ENCODE results near the gene BCKDK.
"Not testable (repeated sequence)": the region's sequence is repeated elsewhere in the genome, so short reads cannot be mapped to it uniquely, and the experiment has no call there.

Gene BCKDK

GRCh38 chr16:31131841-31132271, 23.7 kb downstream of the BCKDK start:
- Histone ChIP-seq H3K4me3 (ENCODE audit: low read length) (no peak overlapping the region), H3K9me3 (replicated peaks; ENCODE audit: low read length) (no peaks in the 10 kb centered on the region), H3K4me2 (ENCODE audit: low read length) (no peak overlapping the region), H3K36me3 (ENCODE audit: insufficient read depth, low read length) (peaks cover 10% of the 10 kb centered on the region), H3K4me1 (ENCODE audit: control insufficient read depth, insufficient read depth, low read length) (peaks cover 18% of the 10 kb centered on the region), H3K27me3 (ENCODE audit: control insufficient read depth, insufficient read depth, low read length) (no peaks in the 10 kb centered on the region), H3K9ac (ENCODE audit: low read depth, low read length) (no peak overlapping the region)

GRCh38 chr16:31132303-31132979, 24.3 kb downstream of the BCKDK start:
- H3K9ac ChIP-seq (ENCODE audit: low read depth, low read length): no peak overlapping the region
- H3K4me1 ChIP-seq (ENCODE audit: control insufficient read depth, insufficient read depth, low read length): peaks cover 18% of the 10 kb centered on the region
- H3K36me3 ChIP-seq (ENCODE audit: insufficient read depth, low read length): peaks cover 10% of the 10 kb centered on the region
- H3K4me2 ChIP-seq (ENCODE audit: low read length): no peak overlapping the region
- no peak overlapping the region for H3K4me3 ChIP-seq (ENCODE audit: low read length)
- no peaks in the 10 kb centered on the region for H3K9me3 ChIP-seq (replicated peaks; ENCODE audit: low read length)
- H3K27me3 ChIP-seq (ENCODE audit: control insufficient read depth, insufficient read depth, low read length): no peaks in the 10 kb centered on the region

GRCh38 chr16:31133046-31133501, 24.9 kb downstream of the BCKDK start:
- Histone ChIP-seq H3K27me3 (ENCODE audit: control insufficient read depth, insufficient read depth, low read length) (no peaks in the 10 kb centered on the region), H3K9ac (ENCODE audit: low read depth, low read length) (no peak overlapping the region), H3K36me3 (ENCODE audit: insufficient read depth, low read length) (peaks cover 6% of the 10 kb centered on the region), H3K9me3 (replicated peaks; ENCODE audit: low read length) (no peaks in the 10 kb centered on the region), H3K4me2 (ENCODE audit: low read length) (no peak overlapping the region), H3K4me3 (ENCODE audit: low read length) (no peak overlapping the region), H3K4me1 (ENCODE audit: control insufficient read depth, insufficient read depth, low read length) (peaks cover 18% of the 10 kb centered on the region)

GRCh38 chr16:31134091-31134571, 25.9 kb downstream of the BCKDK start:
- Histone ChIP-seq H3K4me2 (ENCODE audit: low read length) (no peak overlapping the region), H3K4me3 (ENCODE audit: low read length) (no peak overlapping the region), H3K4me1 (ENCODE audit: control insufficient read depth, insufficient read depth, low read length) (peaks cover 25% of the 10 kb centered on the region), H3K36me3 (ENCODE audit: insufficient read depth, low read length) (peaks cover 6% of the 10 kb centered on the region), H3K9me3 (replicated peaks; ENCODE audit: low read length) (no peaks in the 10 kb centered on the region), H3K9ac (ENCODE audit: low read depth, low read length) (no peak overlapping the region), H3K27me3 (ENCODE audit: control insufficient read depth, insufficient read depth, low read length) (no peaks in the 10 kb centered on the region)

DNA sequence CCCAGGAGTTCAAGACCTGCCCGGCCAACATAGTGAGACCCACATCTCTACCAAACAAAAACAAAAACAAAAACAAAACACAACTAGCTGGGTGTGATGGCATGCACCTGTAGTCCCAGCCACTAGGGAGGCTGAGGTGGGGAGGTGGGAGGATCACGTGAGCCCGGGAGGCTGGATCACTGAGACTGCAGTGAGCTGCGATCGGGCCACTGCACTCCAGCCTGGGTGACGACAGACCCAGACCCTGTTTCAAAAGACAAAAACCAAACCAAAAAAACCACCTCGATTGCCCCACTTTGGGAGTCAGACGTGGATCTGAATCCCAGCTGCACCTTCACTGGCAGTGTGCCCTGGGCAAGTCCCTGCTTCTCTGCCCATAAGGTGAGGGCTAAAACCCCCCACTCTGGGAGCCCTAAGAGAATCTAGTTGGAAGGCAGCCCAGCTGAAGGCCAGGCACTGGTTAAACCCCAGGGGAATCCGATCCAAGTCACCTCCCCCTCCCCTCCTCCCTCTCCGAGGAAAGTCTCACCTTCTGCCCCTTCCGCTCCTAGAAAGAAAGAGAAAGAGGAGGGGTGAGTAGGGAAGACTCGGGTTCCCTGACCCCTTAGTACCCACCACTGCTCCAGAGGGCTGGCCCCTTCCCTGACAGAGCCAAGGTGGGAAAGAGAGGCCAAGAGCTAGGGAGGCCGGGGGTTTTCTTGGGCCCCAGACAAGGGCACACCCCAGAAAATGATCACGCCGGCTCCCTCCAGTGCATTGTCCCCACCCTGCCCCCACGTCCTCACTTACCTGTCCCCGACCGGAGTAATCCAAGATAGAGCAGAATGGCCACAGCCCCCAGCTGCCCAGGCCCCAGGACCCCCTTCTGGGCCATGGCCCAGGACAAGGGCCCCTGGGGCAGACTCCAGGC, 26.7 kb downstream of the BCKDK start:
- H3K9me3 ChIP-seq (replicated peaks; ENCODE audit: low read length): no peaks in the 10 kb centered on the region
- H3K4me3 ChIP-seq (ENCODE audit: low read length): no peak overlapping the region
- H3K4me2 ChIP-seq (ENCODE audit: low read length): no peak overlapping the region
- H3K9ac ChIP-seq (ENCODE audit: low read depth, low read length): no peak overlapping the region
- no peaks in the 10 kb centered on the region for H3K27me3 ChIP-seq (ENCODE audit: control insufficient read depth, insufficient read depth, low read length)
- peaks cover 20% of the 10 kb centered on the region for H3K4me1 ChIP-seq (ENCODE audit: control insufficient read depth, insufficient read depth, low read length)
- peaks cover 6% of the 10 kb centered on the region for H3K36me3 ChIP-seq (ENCODE audit: insufficient read depth, low read length)

GRCh38 chr16:31135535-31136286, 27.5 kb downstream of the BCKDK start, which contains the start of gene PRSS8:
Gene PRSS8 (minus strand): TSS chr16:31135727. CDS start chr16:31135498, 229 bp downstream.
- H3K4me2 ChIP-seq (ENCODE audit: low read length): no peak within 1 kb of the TSS
- no peaks in the 10 kb centered on the region for H3K9me3 ChIP-seq (replicated peaks; ENCODE audit: low read length)
- H3K4me3 ChIP-seq (ENCODE audit: low read length): no peak within 1 kb of the TSS
- H3K36me3 ChIP-seq (ENCODE audit: insufficient read depth, low read length): peaks cover 6% of the 10 kb centered on the region
- H3K4me1 ChIP-seq (ENCODE audit: control insufficient read depth, insufficient read depth, low read length): peaks cover 16% of the 10 kb centered on the region
- no peaks in the 10 kb centered on the region for H3K27me3 ChIP-seq (ENCODE audit: control insufficient read depth, insufficient read depth, low read length)
- no peak within 1 kb of the TSS for H3K9ac ChIP-seq (ENCODE audit: low read depth, low read length)

DNA sequence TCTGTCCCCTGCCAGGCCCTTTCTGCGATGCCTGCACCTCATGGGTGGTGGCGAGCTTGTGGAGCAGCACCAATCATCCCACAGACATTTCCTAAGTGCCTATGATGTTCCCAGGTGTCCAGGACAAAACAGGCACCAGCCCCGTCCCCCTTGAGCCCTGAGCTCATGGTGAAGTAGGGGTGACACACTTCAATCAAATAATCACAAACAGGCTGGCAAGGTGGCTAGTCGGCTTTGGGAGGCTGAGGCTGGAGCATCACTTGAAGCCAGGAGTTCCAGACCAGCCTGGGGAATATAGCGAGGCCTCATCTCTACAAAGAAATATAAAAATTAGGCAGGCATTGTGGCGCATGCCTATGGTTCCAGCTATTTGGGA, 28.1 kb downstream of the BCKDK start:
- Histone ChIP-seq H3K36me3 (ENCODE audit: insufficient read depth, low read length) (peaks cover 6% of the 10 kb centered on the region), H3K9me3 (replicated peaks; ENCODE audit: low read length) (no peaks in the 10 kb centered on the region), H3K4me1 (ENCODE audit: control insufficient read depth, insufficient read depth, low read length) (peaks cover 19% of the 10 kb centered on the region), H3K4me2 (ENCODE audit: low read length) (no peak overlapping the region), H3K9ac (ENCODE audit: low read depth, low read length) (no peak overlapping the region), H3K27me3 (ENCODE audit: control insufficient read depth, insufficient read depth, low read length) (no peaks in the 10 kb centered on the region), H3K4me3 (ENCODE audit: low read length) (no peak overlapping the region)

- H3K27me3 ChIP-seq (ENCODE audit: control insufficient read depth, insufficient read depth, low read length); H3K36me3 ChIP-seq (ENCODE audit: insufficient read depth, low read length); H3K9ac ChIP-seq (ENCODE audit: low read depth, low read length); H3K4me3 ChIP-seq (ENCODE audit: low read length); H3K4me2 ChIP-seq (ENCODE audit: low read length); H3K9me3 ChIP-seq (replicated peaks; ENCODE audit: low read length): not testable (repeated sequence)
- peaks cover 26% of the 10 kb centered on the region for H3K4me1 ChIP-seq (ENCODE audit: control insufficient read depth, insufficient read depth, low read length)
These were observed 28.8 kb downstream of the BCKDK start for GRCh38 chr16:31136822-31137499.

- H3K4me2 ChIP-seq (ENCODE audit: low read length): peak overlapping the region; percentile 28
- H3K4me3 ChIP-seq (ENCODE audit: low read length): no peak overlapping the region
- H3K36me3 ChIP-seq (ENCODE audit: insufficient read depth, low read length): no peaks in the 10 kb centered on the region
- no peaks in the 10 kb centered on the region for H3K9me3 ChIP-seq (replicated peaks; ENCODE audit: low read length)
- no peaks in the 10 kb centered on the region for H3K27me3 ChIP-seq (ENCODE audit: control insufficient read depth, insufficient read depth, low read length)
- no peak overlapping the region for H3K9ac ChIP-seq (ENCODE audit: low read depth, low read length)
- H3K4me1 ChIP-seq (ENCODE audit: control insufficient read depth, insufficient read depth, low read length): peaks cover 30% of the 10 kb centered on the region
These were observed 30.7 kb downstream of the BCKDK start for GRCh38 chr16:31138621-31139578.

DNA sequence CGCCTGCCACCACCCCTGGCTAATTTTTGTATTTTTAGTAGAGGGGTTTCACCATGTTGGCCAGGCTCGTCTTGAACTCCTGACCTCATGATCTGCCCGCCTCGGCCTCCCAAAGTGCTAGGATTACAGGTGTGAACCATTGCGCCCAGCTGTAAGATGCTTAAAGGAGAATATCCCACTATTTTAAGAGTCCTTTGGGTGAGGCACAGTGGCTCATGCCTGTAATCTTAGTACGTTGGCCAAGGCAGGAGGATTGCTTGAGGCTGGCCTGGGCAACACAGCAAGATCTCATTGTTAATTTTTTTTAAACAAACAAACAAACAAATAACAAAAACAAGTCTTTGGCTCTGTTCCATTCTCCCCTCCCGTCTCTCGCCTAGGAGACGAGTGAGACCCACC, 32.9 kb downstream of the BCKDK start:
- Histone ChIP-seq H3K4me3 (ENCODE audit: low read length) (peak overlapping the region; percentile 46), H3K4me2 (ENCODE audit: low read length) (peak overlapping the region; percentile 75), H3K4me1 (ENCODE audit: control insufficient read depth, insufficient read depth, low read length) (peaks cover 27% of the 10 kb centered on the region)
- H3K9me3 ChIP-seq (replicated peaks; ENCODE audit: low read length); H3K9ac ChIP-seq (ENCODE audit: low read depth, low read length); H3K27me3 ChIP-seq (ENCODE audit: control insufficient read depth, insufficient read depth, low read length); H3K36me3 ChIP-seq (ENCODE audit: insufficient read depth, low read length): not testable (repeated sequence)

Measured in skeletal muscle satellite cell (primary cell).